Stomach (tissue), 9 donors: Measurements from ENCODE around the gene PLOD2. TPM values are rescaled to one million over a fixed set of nuclear protein-coding genes. Genes with fewer than 3 reads are reported as not detected.

ENCODE experiments used
- DNase-seq, 2 donors: peaks; one replicate each; pipeline versions ENCODE4 v3.0.0 to v3.0.0-alpha.2; 2013 to 2019
- H3K27ac ChIP-seq, 5 donors: fragments of 200-600 bp in 4 of 5; sonication (generic) in 4 of 5; one replicate each; pipeline ENCODE4 v1.5.1; 2013 to 2019; ENCODE audit warnings: mild to moderate bottlenecking in 1 of 5, moderate library complexity in 1 of 5
- H3K27me3 ChIP-seq, 3 donors: fragments of 200-600 bp; sonication (generic); one replicate each; pipeline ENCODE4 v1.5.1; 2017 to 2019; ENCODE audit warnings: mixed run types in 1 of 3
- H3K36me3 ChIP-seq, 4 donors: fragments of 200-600 bp; sonication (generic); 1 replicate in 3 of 4; 2 replicates in 1 of 4; pipeline ENCODE4 v1.5.1; 2016 to 2019
- H3K4me1 ChIP-seq, 4 donors: fragments of 200-600 bp; sonication (generic); one replicate each; pipeline ENCODE4 v1.5.1; 2016 to 2019
- H3K4me3 ChIP-seq, 4 donors: fragments of 200-600 bp; sonication (generic) in 3 of 4; one replicate each; pipeline ENCODE4 v1.5.1; 2016 to 2019; ENCODE audit warnings: mild to moderate bottlenecking in 1 of 4
- H3K9me3 ChIP-seq, 4 donors: fragments of 200-600 bp; sonication (generic); one replicate each; pipeline ENCODE4 v1.5.1; 2016 to 2019
- EP300 ChIP-seq: sonication (generic); formaldehyde crosslinking; IDR thresholded peaks from one replicate; pipeline ENCODE4 v1.6.1; 2017; ENCODE audit warnings: antibody characterized with exemption
- POLR2A ChIP-seq, 4 donors: fragments of 450-650 bp; IDR thresholded peaks; one replicate each; pipeline ENCODE4 v1.6.1; 2016; ENCODE audit warnings: antibody characterized with exemption in 4 of 4, control low read depth in 2 of 4, mild to moderate bottlenecking in 1 of 4, moderate library complexity in 1 of 4
- POLR2AphosphoS5 ChIP-seq, 3 donors: sonication (generic); formaldehyde crosslinking; IDR thresholded peaks; one replicate each; pipeline ENCODE4 v1.6.1; 2016; ENCODE audit warnings: antibody characterized with exemption in 3 of 3
- WGBS, 5 donors: extraction: QIAGEN DNeasy Blood & Tissue Kit in 3 of 5; methylation state at CpG; one replicate each; pipeline versions ENCODE4 v1.1.5 to v1.1.7; 2013 to 2018; 5-methylcytosine and 5-hydroxymethylcytosine counted together
- intact Hi-C: fragments of 100-400 bp; cut with DNase I; formaldehyde crosslinking; loops from one replicate; pipeline ENCODE4 v1.15.1; 2023; ENCODE audit warnings: low total_unique reads
- polyA plus RNA-seq, 3 donors: library from polyadenylated mRNA; stranded (reverse); fragments of 200-250 nt; gene quantifications; one replicate each; pipeline ENCODE4 v1.2.3, GENCODE V29; 2013
- total RNA-seq, 5 donors: library from RNA; depleted of rRNA; stranded (reverse); fragments of >200 nt; gene quantifications; one replicate each; pipeline versions ENCODE4 v1.1.0 to v1.2.3, GENCODE V29; 2014 to 2016
- TF ChIP-seq, protein P1 (sequence below), 7 experiments: fragments of 450-650 bp in 4 of 7; fragments of 200-600 bp in 3 of 7; sonication (generic) in 3 of 7; IDR thresholded peaks; one replicate each; pipeline ENCODE4 v1.5.1; 2016 to 2019; ENCODE audit warnings: antibody characterized with exemption in 7 of 7, control low read depth in 2 of 7, mild to moderate bottlenecking in 1 of 7
- donor health status: healthy with polysubstance abuse.
- donor health status: Bipolar disorder and iron deficiency.
- donor health status: healthy.

PLOD2 gene
- total and polyA plus RNA-seq, 8 donors: 18.1 to 99.5 (median 43.0) TPM

DNA sequence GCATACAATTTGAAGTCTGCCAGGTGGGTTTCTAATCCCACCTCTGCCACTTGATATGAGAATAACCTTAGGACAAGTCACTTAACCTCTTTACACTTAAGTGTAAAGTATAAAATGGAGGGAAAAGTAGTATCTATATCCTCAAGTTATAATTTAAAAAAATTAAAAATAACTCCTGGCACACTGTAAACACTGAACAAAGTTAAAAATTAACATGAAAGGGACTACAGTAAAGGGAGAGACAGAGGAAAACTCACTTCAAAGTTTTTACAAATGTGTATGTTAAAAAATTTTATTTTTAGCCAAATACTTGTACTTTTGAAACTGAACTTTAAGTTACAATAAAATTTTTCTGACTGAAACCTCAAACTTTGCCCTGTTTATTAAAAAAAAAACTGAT lies 49.6 kb downstream of the PLOD2 start:
- intact Hi-C loops: no loop called here

DNA sequence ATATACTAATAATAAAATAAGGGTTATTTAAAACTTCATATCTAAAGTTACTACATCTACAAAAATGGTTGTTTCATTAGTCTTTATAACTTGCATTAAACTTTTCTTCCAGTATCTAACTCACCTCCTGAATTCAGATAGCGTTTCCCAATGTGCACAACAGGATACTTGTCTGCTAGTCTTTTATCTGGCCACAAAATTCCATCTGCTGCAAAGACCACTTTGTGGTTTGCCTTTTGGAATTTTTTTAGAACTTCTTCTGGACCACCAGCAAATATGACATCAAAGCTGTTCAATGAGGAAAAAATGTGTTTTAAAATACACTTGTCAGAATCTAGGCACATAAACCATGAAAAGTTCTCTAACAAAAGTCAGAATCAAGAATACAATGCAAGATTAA lies 50.8 kb downstream of the PLOD2 start:
- H3K27ac ChIP-seq: no peak overlapping the region
- TF ChIP-seq EP300 (no peak), POLR2AphosphoS5 (IDR thresholded peaks at IDR 0.05) (no peak), POLR2A (IDR thresholded peaks at IDR 0.05) (no peak)
- TF ChIP-seq, protein P1, sequence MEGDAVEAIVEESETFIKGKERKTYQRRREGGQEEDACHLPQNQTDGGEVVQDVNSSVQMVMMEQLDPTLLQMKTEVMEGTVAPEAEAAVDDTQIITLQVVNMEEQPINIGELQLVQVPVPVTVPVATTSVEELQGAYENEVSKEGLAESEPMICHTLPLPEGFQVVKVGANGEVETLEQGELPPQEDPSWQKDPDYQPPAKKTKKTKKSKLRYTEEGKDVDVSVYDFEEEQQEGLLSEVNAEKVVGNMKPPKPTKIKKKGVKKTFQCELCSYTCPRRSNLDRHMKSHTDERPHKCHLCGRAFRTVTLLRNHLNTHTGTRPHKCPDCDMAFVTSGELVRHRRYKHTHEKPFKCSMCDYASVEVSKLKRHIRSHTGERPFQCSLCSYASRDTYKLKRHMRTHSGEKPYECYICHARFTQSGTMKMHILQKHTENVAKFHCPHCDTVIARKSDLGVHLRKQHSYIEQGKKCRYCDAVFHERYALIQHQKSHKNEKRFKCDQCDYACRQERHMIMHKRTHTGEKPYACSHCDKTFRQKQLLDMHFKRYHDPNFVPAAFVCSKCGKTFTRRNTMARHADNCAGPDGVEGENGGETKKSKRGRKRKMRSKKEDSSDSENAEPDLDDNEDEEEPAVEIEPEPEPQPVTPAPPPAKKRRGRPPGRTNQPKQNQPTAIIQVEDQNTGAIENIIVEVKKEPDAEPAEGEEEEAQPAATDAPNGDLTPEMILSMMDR (IDR thresholded peaks at IDR 0.05): no peak
- H3K36me3 ChIP-seq: peaks cover 5 to 20% (median 10%) of the 10 kb centered on the region in 4 donors
- H3K4me3 ChIP-seq: no peak overlapping the region
- intact Hi-C loops: no loop called here
- WGBS, 5 donors: 79 to 97% (median 89%) methylated on average over 1 of the region's 1 CpG
- H3K27me3 ChIP-seq: no peaks in the 10 kb centered on the region
- no peak for DNase-seq
- peaks cover 0 to 15% (median 7%) of the 10 kb centered on the region in 4 donors for H3K9me3 ChIP-seq
- H3K4me1 ChIP-seq: peaks cover 0 to 6% (median 0%) of the 10 kb centered on the region in 4 donors

More for the DNA sequence above, 49.6 kb downstream of the PLOD2 start:
- H3K4me3 ChIP-seq: no peak overlapping the region
- peaks cover 0 to 15% (median 7%) of the 10 kb centered on the region in 4 donors for H3K9me3 ChIP-seq
- DNase-seq: no peak
- peaks cover 0 to 6% (median 0%) of the 10 kb centered on the region in 4 donors for H3K4me1 ChIP-seq
- no peak overlapping the region for H3K27ac ChIP-seq
- peaks cover 0 to 9% (median 7%) of the 10 kb centered on the region in 4 donors for H3K36me3 ChIP-seq
- TF ChIP-seq, protein P1 (IDR thresholded peaks at IDR 0.05): no peak
- TF ChIP-seq POLR2A (IDR thresholded peaks at IDR 0.05) (no peak), EP300 (no peak)
- H3K27me3 ChIP-seq: no peaks in the 10 kb centered on the region

DNA sequence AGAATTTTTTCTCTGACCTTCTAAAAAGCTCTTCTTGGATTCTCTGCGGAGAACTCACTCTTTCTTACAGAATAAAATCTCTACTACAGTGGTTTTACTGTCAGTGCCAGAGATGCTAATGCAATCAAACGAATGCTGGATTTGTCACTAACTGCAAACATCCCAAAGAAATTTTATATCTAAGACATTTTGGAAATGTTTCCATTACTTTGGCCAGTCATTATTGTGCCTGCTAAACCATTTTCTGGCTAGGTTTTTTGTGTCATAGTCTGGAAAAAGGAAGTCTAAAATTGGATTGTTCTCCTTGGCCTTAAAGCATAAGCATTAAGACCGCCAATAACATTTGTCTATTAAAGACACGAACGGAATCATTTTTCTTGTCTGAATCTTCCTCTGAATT lies 54.0 kb downstream of the PLOD2 start:
- Histone ChIP-seq H3K4me1 (peaks cover 0 to 6% (median 0%) of the 10 kb centered on the region in 4 donors), H3K27ac (peak overlapping the region in 1 of 5 donors; percentile 17), H3K9me3 (no peaks in the 10 kb centered on the region), H3K4me3 (no peak overlapping the region), H3K36me3 (peaks cover 5 to 37% (median 21%) of the 10 kb centered on the region in 4 donors), H3K27me3 (no peaks in the 10 kb centered on the region)
- no peak for TF ChIP-seq POLR2AphosphoS5 (IDR thresholded peaks at IDR 0.05)
- TF ChIP-seq, protein P1 (IDR thresholded peaks at IDR 0.05): no peak
- TF ChIP-seq POLR2A (IDR thresholded peaks at IDR 0.05): no peak
- no peak for TF ChIP-seq EP300
- peak in 1 of 2 donors; percentile 24 for DNase-seq
- intact Hi-C loops: no loop called here
- WGBS, 5 donors: 75 to 87% (median 78%) methylated on average over 5 of the region's 5 CpGs

DNA sequence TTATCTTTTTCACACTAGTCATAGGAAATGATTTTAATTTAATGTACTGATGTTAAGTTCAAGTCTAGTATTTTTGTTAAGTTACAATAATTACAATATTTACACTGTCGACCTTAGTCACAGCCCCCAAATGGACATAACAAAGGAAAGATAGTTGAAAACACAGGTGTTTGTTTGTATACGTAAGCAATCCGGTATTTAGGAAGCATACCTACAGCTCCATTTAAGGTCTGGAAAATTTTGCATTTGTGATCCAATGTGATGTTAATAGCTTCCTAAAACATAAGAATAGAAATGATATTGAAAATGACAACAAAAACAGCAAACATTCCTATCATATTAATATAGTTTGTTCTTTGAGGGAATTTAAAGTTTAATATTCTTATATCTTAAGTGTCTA lies 56.9 kb downstream of the PLOD2 start:
- Histone ChIP-seq H3K27me3 (no peaks in the 10 kb centered on the region), H3K27ac (no peak overlapping the region), H3K4me1 (peaks cover 0 to 11% (median 0%) of the 10 kb centered on the region in 4 donors), H3K9me3 (no peaks in the 10 kb centered on the region), H3K36me3 (peaks cover 5 to 52% (median 27%) of the 10 kb centered on the region in 4 donors), H3K4me3 (no peak overlapping the region)
- no peak for TF ChIP-seq POLR2AphosphoS5 (IDR thresholded peaks at IDR 0.05)
- TF ChIP-seq, protein P1 (IDR thresholded peaks at IDR 0.05): no peak
- TF ChIP-seq EP300: no peak
- no peak for TF ChIP-seq POLR2A (IDR thresholded peaks at IDR 0.05)
- DNase-seq: no peak
- intact Hi-C loops: no loop called here
- WGBS, 5 donors: 89 to 95% (median 92%) methylated on average over 3 of the region's 3 CpGs
